Islet precursor cell (in vitro differentiated cells): ENCODE results near the gene ANKMY1.
A peak's percentile ranks its signal among the peaks of the same experiment; 100 is the strongest.

Experiments
- DNase-seq: peaks from one replicate; pipeline ENCODE4 v3.0.0-alpha.2; 2018

Gene ANKMY1

GRCh38 chr2:240567872-240568677 lies 10.3 kb upstream of the ANKMY1 start, which contains the start of gene RNPEPL1:
TSS of gene RNPEPL1 (plus strand) at chr2:240568484. CDS start at chr2:240568587, 103 bp downstream.
- no peak for DNase-seq

GRCh38 chr2:240567137-240567871 lies 9.5 kb upstream of the ANKMY1 start:
- peak; percentile 45 for DNase-seq

GRCh38 chr2:240566203-240567136 lies 8.7 kb upstream of the ANKMY1 start:
- DNase-seq = peak; percentile 89

GRCh38 chr2:240565333-240566202 lies 7.8 kb upstream of the ANKMY1 start:
- peak; percentile 87 for DNase-seq

- peak; percentile 35 for DNase-seq
These were observed 7.0 kb upstream of the ANKMY1 start for GRCh38 chr2:240564561-240565332.

- DNase-seq = peak; percentile 15
These were observed 6.3 kb upstream of the ANKMY1 start for GRCh38 chr2:240563951-240564560.

- DNase-seq = peak; percentile 7
These were observed 5.4 kb upstream of the ANKMY1 start for GRCh38 chr2:240563231-240563630.

- DNase-seq = no peak
These were observed 3.7 kb upstream of the ANKMY1 start for GRCh38 chr2:240561325-240561971.

GRCh38 chr2:240560480-240561324 lies 2.9 kb upstream of the ANKMY1 start:
- peak; percentile 99 for DNase-seq

- peak; percentile 90 for DNase-seq
These were observed 2.3 kb upstream of the ANKMY1 start, which contains the start of gene DUSP28 for GRCh38 chr2:240560084-240560479. TSS of gene DUSP28 (plus strand) at chr2:240560357. CDS start at chr2:240560685, 328 bp downstream.

GRCh38 chr2:240559286-240559685 lies 1.5 kb upstream of the ANKMY1 start:
- peak; percentile 35 for DNase-seq

- no peak for DNase-seq
These were observed 511 bp upstream of the ANKMY1 start for GRCh38 chr2:240558236-240558761.

- DNase-seq = peak; percentile 56
These were observed 562 bp downstream of the ANKMY1 start for GRCh38 chr2:240557101-240557751.

GRCh38 chr2:240556553-240557100 lies 1.2 kb downstream of the ANKMY1 start:
- peak; percentile 68 for DNase-seq

GRCh38 chr2:240555541-240556250 lies 2.1 kb downstream of the ANKMY1 start:
- no peak for DNase-seq

GRCh38 chr2:240554767-240555493 lies 2.9 kb downstream of the ANKMY1 start:
- DNase-seq = no peak
